PC-3 (cell line): Measurements from ENCODE around the gene GRB10. TPM values are rescaled to one million over a fixed set of nuclear protein-coding genes. Genes with fewer than 3 reads are reported as not detected.

Experiments
- ATAC-seq: fragments of 200-7000 bp; cut with Tn5 transposase; 2 replicates; pipeline ENCODE4 v1.9.1; 2020; ENCODE audit warnings: mild to moderate bottlenecking, moderate library complexity
- BruUV-seq: library from RNA; stranded (reverse); fragments of 400-500 nt; replicated peaks from 2 replicates; lab custom pipeline; 2021; lab: Mats Ljungman, UMichigan
- CTCF ChIA-PET: fragments of 300-600 bp; sonication (Branson Sonifier 250); formaldehyde crosslinking; loops from one replicate; lab custom pipeline; 2022; ENCODE audit warnings: antibody characterized with exemption; lab: Charles Lee
- POLR2A ChIA-PET: fragments of 300-600 bp; sonication (Branson Sonifier 250); formaldehyde crosslinking; loops from one replicate; lab custom pipeline; 2022; ENCODE audit warnings: antibody characterized with exemption; ENCODE audit not compliant: unreplicated experiment; lab: Charles Lee
- DNase-seq: peaks from one replicate; pipeline ENCODE4 v3.0.0-alpha.2; 2015
- H2AFZ ChIP-seq: fragments of 300-600 bp; sonication (generic); 2 replicates; pipeline ENCODE4 v1.6.0; 2016; ENCODE audit warnings: antibody characterized with exemption, low read length
- H3F3A ChIP-seq: fragments of 300-600 bp; sonication (generic); one replicate; pipeline ENCODE4 v1.6.0; 2017; ENCODE audit warnings: antibody characterized with exemption, low read length, control low read depth, mild to moderate bottlenecking; ENCODE audit not compliant: unreplicated experiment
- H3K27ac ChIP-seq: fragments of 300-600 bp; sonication (generic); 2 replicates; pipeline ENCODE4 v1.5.1; 2016; ENCODE audit warnings: mild to moderate bottlenecking, low read length
- H3K27me3 ChIP-seq: fragments of 300-600 bp; sonication (generic); 2 replicates; pipeline ENCODE4 v1.6.1; 2016; ENCODE audit warnings: low read length, mixed read lengths
- H3K36me3 ChIP-seq: fragments of 300-600 bp; sonication (generic); 2 replicates; pipeline ENCODE4 v1.6.1; 2016; ENCODE audit warnings: low read depth, mixed run types, low read length, mixed read lengths
- H3K4me1 ChIP-seq: fragments of 300-600 bp; sonication (generic); 2 replicates; pipeline ENCODE4 v1.5.1; 2016; ENCODE audit warnings: low read length; ENCODE audit not compliant: insufficient read depth
- H3K4me2 ChIP-seq: fragments of 300-600 bp; sonication (generic); 2 replicates; pipeline ENCODE4 v1.6.0; 2016; ENCODE audit warnings: low read length
- H3K4me3 ChIP-seq: fragments of 300-600 bp; sonication (generic); 2 replicates; pipeline ENCODE4 v1.5.1; 2016; ENCODE audit warnings: mild to moderate bottlenecking, low read length, mixed read lengths
- H3K79me2 ChIP-seq: fragments of 300-600 bp; sonication (generic); 2 replicates; pipeline ENCODE4 v1.6.1; 2017; ENCODE audit warnings: low read length, mixed read lengths
- H3K9ac ChIP-seq: fragments of 300-600 bp; sonication (generic); 2 replicates; pipeline ENCODE4 v1.6.0; 2016; ENCODE audit warnings: mild to moderate bottlenecking, low read length
- H3K9me2 ChIP-seq: fragments of 300-600 bp; sonication (generic); replicated peaks from 2 replicates; pipeline ENCODE4 v1.6.1; 2016; ENCODE audit warnings: mixed run types, low read length, mixed read lengths
- H3K9me3 ChIP-seq: fragments of 300-600 bp; sonication (generic); 2 replicates; pipeline ENCODE4 v1.6.1; 2016; ENCODE audit warnings: low read length, mixed read lengths
- H4K20me1 ChIP-seq: fragments of 300-600 bp; sonication (generic); 2 replicates; pipeline ENCODE4 v1.6.1; 2016; ENCODE audit warnings: low read length, mixed read lengths
- EZH2 ChIP-seq: fragments of 300-600 bp; sonication (generic); IDR thresholded peaks from one replicate; pipeline ENCODE4 v1.6.1; 2017; ENCODE audit warnings: antibody characterized with exemption, mild to moderate bottlenecking, low read length; ENCODE audit not compliant: unreplicated experiment
- EZH2phosphoT487 ChIP-seq: fragments of 300-600 bp; sonication (generic); IDR thresholded peaks from 2 replicates; pipeline ENCODE4 v1.6.1; 2018; ENCODE audit warnings: mild to moderate bottlenecking, antibody characterized with exemption, low read length, borderline replicate concordance
- intact Hi-C: fragments of 100-400 bp; cut with micrococcal nuclease; formaldehyde crosslinking; loops from 2 replicates; pipeline ENCODE4 v1.9.0; 2023
- total RNA-seq: library from RNA; depleted of rRNA; stranded (reverse); fragments of >200 nt; gene quantifications from 2 replicates; pipeline ENCODE4 v1.2.3, GENCODE V29; 2014
- TF ChIP-seq, protein P1 (sequence below): fragments of 300-600 bp; sonication (generic); conservative IDR thresholded peaks from 2 replicates; pipeline ENCODE4 v1.5.1; 2017; ENCODE audit warnings: antibody characterized with exemption, low read depth, mild to moderate bottlenecking, low read length

Gene GRB10
- total RNA-seq, 1 experiment from 2014 or later, result 61.3 TPM

DNA sequence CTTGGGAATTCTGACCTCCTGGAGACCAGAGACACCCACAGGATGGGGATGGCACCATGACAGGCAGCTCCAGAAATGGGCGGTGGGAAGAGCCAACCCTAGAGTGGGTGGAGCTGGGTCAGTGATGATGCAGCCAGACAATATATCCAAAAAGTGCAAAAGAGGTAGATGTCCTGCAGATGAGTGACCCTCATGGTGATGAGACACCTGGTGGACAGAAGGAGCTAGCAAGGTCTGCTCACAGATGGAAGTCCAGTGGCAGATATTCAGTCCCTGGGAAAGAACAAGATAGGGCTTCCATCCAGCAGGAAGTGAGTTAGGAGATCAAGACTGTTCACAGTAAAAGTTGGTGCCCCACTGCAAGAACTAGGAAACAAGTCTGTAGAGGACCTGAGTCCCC, 19.2 kb upstream of the GRB10 start:
- no peak for TF ChIP-seq EZH2phosphoT487
- TF ChIP-seq, protein P1, sequence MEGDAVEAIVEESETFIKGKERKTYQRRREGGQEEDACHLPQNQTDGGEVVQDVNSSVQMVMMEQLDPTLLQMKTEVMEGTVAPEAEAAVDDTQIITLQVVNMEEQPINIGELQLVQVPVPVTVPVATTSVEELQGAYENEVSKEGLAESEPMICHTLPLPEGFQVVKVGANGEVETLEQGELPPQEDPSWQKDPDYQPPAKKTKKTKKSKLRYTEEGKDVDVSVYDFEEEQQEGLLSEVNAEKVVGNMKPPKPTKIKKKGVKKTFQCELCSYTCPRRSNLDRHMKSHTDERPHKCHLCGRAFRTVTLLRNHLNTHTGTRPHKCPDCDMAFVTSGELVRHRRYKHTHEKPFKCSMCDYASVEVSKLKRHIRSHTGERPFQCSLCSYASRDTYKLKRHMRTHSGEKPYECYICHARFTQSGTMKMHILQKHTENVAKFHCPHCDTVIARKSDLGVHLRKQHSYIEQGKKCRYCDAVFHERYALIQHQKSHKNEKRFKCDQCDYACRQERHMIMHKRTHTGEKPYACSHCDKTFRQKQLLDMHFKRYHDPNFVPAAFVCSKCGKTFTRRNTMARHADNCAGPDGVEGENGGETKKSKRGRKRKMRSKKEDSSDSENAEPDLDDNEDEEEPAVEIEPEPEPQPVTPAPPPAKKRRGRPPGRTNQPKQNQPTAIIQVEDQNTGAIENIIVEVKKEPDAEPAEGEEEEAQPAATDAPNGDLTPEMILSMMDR, result peak; percentile 41; the same call in 1 of the 2 replicates
- Histone ChIP-seq H3K9me3 (no peaks in the 10 kb centered on the region), H3K9me2 (no peaks in the 10 kb centered on the region), H3K27me3 (no peaks in the 10 kb centered on the region), H3K27ac (no peak overlapping the region), H3F3A (no peaks in the 10 kb centered on the region), H3K4me3 (no peak overlapping the region), H3K4me1 (peaks cover 16% of the 10 kb centered on the region), H3K4me2 (no peak overlapping the region), H2AFZ (no peak overlapping the region), H3K79me2 (no peaks in the 10 kb centered on the region), H4K20me1 (no peaks in the 10 kb centered on the region), H3K9ac (no peak overlapping the region), H3K36me3 (no peaks in the 10 kb centered on the region)
- CTCF ChIA-PET, result interaction anchor here (0.6 kb wide), 2 partner anchors 200 to 253 kb away, joined by 4 to 6 read pairs; no protein-coding TSS in a partner anchor
- POLR2A ChIA-PET, result interaction anchor here (0.6 kb wide), 1 partner anchor 351 kb away, joined by 4 read pairs; no protein-coding TSS in a partner anchor
- BruUV-seq, result no TSS peak
- peak; percentile 11 for DNase-seq
- intact Hi-C loops, result loop anchor here (2.0 kb wide), 1 partner anchor 31 kb away; no protein-coding TSS in a partner anchor
- ATAC-seq, result no peak

DNA sequence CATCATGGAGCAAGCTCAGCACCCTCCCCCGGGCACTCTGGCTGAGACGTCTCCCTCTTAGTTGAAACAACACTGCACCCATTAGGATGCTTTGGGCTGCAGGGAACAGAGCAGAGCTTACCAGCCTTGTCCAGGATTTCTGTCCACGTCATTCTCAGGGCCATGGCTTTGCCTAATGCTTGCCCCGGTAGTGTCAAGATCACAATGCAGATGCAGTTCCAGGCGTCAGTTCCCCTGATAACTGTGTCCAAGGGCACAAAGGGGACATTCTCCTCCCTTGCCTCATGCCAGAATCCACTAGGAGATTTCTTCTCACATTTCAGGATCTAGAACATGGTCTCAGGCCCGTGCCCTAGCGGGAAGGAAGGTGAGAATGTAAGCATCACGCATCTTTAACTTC, 17.2 kb upstream of the GRB10 start:
- Histone ChIP-seq H3K9ac (no peak overlapping the region), H3K79me2 (no peaks in the 10 kb centered on the region), H3K4me2 (no peak overlapping the region), H3K9me3 (no peaks in the 10 kb centered on the region), H3F3A (no peaks in the 10 kb centered on the region), H3K27me3 (no peaks in the 10 kb centered on the region), H3K36me3 (no peaks in the 10 kb centered on the region), H2AFZ (no peak overlapping the region), H4K20me1 (no peaks in the 10 kb centered on the region), H3K4me3 (no peak overlapping the region), H3K27ac (no peak overlapping the region), H3K9me2 (no peaks in the 10 kb centered on the region), H3K4me1 (peaks cover 16% of the 10 kb centered on the region)
- TF ChIP-seq, protein P1, result no peak
- TF ChIP-seq EZH2phosphoT487 (no peak), EZH2 (no peak)
- ATAC-seq, result no peak
- ChIA-PET POLR2A (interaction anchor here (0.6 kb wide), 3 partner anchors 69 to 290 kb away, joined by 3 to 5 read pairs (median 3); no protein-coding TSS in a partner anchor), CTCF (interaction anchor here (0.6 kb wide), 1 partner anchor 80 kb away, joined by 3 read pairs; no protein-coding TSS in a partner anchor)
- no peak for DNase-seq
- intact Hi-C loops, result no loop called here
- BruUV-seq, result no TSS peak

DNA sequence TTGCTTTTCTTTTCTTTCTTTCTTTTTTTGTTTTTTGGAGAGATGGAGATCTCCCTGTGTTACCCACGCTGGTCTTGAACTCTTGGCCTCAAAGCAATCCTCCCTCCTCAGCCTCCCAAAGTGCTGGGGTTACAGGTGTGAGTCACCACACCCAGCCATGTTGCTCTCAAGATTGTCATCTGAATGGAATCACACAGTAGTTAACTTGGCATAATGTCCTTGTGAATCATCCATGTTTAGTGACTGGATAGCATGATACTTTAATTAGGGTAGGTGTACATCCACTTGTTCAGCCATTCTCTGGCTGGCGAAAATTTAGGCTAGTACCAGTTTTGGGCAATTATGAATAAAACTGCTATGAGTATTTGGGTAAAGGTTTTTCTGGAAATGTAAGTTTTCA, 15.4 kb upstream of the GRB10 start:
- H4K20me1 ChIP-seq, result no peaks in the 10 kb centered on the region
- no peaks in the 10 kb centered on the region for H3K36me3 ChIP-seq
- ChIA-PET CTCF (no interaction called here), POLR2A (no interaction called here)
- H3K4me2 ChIP-seq, result no peak overlapping the region
- no TSS peak for BruUV-seq
- H3K4me1 ChIP-seq, result peaks cover 5% of the 10 kb centered on the region
- no peaks in the 10 kb centered on the region for H3K9me2 ChIP-seq
- intact Hi-C loops, result no loop called here
- no peak for TF ChIP-seq EZH2
- TF ChIP-seq, protein P1, result no peak
- TF ChIP-seq EZH2phosphoT487, result no peak
- no peak for ATAC-seq
- H3K27me3 ChIP-seq, result no peaks in the 10 kb centered on the region
- peak; percentile 43 for DNase-seq
- no peak overlapping the region for H2AFZ ChIP-seq
- no peaks in the 10 kb centered on the region for H3K9me3 ChIP-seq
- no peaks in the 10 kb centered on the region for H3F3A ChIP-seq
- H3K79me2 ChIP-seq, result no peaks in the 10 kb centered on the region
- no peak overlapping the region for H3K4me3 ChIP-seq
- H3K27ac ChIP-seq, result no peak overlapping the region
- no peak overlapping the region for H3K9ac ChIP-seq
